Measurements from ENCODE around the gene SLC25A33.

The SLC25A33 gene

DNA sequence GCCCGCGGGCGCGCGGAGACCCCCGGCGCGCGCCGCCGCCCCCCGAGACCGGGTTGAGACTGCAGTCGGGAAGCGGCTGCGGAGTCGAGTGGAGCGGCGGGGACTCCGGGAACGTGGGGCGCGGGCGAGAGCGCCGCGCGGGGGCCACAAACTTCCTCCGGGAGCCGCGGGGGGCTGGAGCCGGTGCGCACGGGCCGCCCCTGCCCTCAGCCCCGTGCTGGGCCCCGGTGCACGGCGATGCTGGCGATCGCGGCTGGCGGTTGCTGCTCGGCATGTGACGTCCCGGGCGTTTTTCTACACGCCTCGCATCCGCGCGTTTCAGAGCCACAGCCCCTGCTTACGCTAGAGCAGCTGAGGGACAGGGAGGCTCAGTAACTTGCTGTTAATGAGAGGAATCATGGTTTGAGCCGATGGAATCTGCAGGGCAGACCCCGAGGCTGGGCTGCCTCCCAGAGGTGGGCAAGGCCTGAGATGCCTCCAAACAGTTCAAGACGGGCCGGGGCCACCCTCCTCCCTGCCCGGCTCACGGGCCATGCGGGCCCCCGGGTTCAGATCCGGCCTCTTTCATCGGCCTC is 50.0 kb downstream of the SLC25A33 start:
- DNase-seq, result peak; percentile 33

GRCh38 chr1:9589719-9590157 is 50.5 kb downstream of the SLC25A33 start:
- no peak for DNase-seq

GRCh38 chr1:9590201-9590600 is 50.9 kb downstream of the SLC25A33 start:
- no peak for DNase-seq

- DNase-seq, result no peak
These were observed 51.8 kb downstream of the SLC25A33 start for GRCh38 chr1:9590945-9591668.

DNA sequence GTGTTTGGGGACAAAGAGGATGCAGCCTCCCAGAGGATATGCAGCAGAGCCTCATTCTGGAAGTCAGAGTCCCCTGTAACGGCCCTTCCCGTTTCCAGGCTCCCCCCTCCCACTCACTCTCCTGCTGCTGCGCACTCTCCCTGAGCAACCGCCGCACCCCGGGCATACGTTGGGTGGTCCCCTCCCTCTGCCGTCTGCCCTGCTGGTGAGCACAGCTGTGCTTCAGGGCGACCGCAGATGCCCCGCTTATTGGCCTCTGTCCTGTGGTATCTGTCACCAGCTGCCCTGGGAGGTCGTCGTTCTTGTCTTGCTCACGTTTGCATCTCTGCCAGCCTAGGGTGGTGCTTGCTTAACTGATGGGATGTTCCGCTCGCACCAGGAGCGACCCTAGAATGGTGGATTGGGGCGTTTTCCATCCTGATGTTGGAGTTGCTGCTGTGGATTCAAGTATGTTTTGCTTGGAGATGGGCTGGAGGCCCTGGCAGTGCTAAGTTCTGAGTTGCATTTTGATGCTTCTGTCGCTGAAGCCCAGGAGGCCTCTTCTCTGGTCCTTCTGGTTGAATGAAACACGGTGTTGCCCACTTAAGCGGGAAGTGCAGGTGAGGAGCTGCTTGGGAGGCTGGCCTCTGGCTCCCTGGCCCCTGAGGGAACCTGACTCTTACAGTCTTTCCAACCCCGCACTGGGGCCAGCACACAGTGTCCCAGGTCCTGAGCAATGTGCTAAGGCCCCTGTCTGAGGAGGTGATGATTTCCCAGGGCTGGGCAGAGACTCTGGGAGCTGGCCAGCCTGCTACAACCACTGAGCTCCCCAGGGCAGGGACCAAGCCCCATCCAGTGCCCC is 52.6 kb downstream of the SLC25A33 start:
- DNase-seq, result no peak

GRCh38 chr1:9592510-9593075 is 53.3 kb downstream of the SLC25A33 start:
- DNase-seq, result no peak

- DNase-seq, result no peak
These were observed 53.9 kb downstream of the SLC25A33 start for GRCh38 chr1:9593147-9593491.

- peak; percentile 13 for DNase-seq
These were observed 54.5 kb downstream of the SLC25A33 start for GRCh38 chr1:9593492-9594465.

DNA sequence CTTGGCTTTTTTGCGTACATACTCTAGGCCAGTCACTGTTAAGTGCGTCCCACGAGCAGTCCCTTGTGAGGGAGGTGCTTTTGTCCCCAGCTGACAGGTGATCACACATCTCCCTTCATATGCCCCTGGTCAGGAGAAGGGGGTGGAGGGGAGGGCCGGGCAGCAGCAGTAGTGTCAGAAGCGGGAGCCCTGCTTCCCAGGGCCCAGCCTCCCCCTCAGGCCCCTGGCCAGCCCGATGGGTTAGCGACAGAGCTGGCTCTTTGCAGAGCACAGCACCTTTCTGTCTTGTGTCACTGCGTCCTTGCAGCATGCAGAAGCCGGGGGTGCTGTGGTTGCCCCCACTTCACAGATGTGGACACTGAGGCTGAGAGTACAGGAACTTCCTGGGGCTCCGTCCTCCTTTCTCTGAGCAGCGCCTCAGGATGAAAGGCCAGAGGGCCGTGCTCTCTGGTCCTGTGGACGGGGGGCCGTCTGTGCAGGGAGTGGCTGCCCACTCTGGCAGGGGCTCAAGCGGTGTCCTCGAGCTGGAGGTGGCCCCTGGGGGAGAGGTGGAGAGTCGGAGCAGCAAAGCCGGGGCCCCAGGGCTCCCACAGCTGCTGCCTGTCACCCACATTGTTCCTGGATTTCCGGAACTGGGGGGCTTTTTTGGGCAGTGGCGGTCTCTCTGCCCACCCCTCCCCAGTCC is 55.3 kb downstream of the SLC25A33 start:
- DNase-seq, result no peak

- DNase-seq, result no peak
These were observed 56.1 kb downstream of the SLC25A33 start for GRCh38 chr1:9595156-9595967.

DNA sequence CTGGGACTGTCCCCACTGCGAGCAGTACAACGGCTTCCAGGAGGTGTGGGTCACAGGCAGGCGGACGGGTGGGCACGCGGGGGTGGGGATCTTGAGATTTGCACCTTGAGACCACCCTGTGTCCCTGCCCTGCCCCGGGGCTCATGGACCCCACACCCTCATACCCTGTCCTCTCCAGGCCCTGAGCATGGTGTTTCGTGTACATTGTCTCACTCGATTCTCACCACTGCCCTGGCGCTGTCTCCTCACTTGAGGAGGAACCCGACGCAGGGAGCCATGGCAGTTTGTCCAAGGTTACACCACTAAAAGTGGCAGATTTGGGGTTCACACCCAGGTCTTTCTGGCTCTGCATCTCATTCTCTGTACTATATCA is 56.7 kb downstream of the SLC25A33 start:
- DNase-seq, result no peak

DNA sequence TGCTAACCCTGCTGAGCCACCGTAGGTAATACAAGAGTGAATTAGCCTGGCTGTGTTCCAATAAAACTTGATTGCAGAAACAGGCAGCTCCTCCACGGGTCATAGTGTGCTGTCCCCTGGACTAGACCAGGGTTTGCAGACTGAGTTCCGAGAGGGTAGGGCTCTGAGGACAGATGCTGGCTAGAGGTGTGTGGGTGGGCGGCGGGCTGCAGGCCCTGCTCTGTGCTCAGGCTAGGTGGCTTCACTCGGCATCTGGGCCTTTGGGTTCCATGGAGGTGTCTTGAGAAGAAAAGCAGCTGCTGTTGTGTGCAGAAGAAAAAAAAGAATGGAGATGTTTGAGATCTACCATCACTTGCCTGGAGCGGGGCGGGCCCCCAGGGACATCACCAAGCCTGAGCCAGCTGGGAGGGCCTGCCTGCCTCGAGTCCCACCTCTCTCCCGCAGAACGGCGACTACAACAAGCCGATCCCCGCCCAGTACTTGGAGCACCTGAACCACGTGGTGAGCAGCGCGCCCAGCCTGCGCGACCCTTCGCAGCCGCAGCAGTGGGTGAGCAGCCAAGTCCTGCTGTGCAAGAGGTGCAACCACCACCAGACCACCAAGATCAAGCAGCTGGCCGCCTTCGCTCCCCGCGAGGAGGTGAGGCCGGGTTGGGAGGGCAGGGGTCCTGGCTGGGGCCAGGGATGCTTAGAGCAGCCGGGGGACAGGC is 57.3 kb downstream of the SLC25A33 start:
- DNase-seq, result no peak

GRCh38 chr1:9597361-9598315 is 58.4 kb downstream of the SLC25A33 start:
- DNase-seq, result no peak

DNA sequence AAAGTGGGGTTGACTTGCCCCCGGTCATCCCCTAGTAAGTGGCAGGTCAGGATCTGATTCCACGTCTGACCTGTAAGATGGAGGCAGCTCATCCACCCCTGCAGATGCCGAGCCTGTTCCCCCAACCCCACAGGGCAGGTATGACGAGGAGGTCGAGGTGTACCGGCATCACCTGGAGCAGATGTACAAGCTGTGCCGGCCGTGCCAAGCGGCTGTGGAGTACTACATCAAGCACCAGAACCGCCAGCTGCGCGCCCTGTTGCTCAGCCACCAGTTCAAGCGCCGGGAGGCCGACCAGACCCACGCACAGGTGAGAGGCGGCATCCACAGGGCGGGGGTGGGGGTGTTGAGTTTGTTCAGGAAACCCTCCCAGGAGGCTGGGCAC is 59.0 kb downstream of the SLC25A33 start:
- DNase-seq, result no peak

DNA sequence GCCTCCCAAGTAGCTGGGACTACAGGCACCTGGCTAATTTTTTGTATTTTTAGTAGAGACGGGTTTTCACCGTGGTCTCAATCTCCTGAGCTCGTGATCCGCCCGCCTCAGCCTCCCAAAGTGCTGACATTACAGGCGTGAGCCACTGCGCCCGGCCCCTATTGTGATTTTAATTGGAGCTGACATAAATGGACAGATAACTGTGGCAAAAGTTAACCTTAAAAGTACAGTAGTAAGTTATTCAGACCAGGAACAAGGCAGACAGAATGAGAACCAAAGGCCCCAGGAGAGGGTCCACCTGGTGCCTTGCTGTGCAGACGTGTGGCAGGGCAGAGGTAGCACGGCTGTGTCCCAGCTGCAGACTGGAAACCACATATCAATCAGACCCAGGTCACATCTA is 60.5 kb downstream of the SLC25A33 start:
- DNase-seq, result no peak

DNA sequence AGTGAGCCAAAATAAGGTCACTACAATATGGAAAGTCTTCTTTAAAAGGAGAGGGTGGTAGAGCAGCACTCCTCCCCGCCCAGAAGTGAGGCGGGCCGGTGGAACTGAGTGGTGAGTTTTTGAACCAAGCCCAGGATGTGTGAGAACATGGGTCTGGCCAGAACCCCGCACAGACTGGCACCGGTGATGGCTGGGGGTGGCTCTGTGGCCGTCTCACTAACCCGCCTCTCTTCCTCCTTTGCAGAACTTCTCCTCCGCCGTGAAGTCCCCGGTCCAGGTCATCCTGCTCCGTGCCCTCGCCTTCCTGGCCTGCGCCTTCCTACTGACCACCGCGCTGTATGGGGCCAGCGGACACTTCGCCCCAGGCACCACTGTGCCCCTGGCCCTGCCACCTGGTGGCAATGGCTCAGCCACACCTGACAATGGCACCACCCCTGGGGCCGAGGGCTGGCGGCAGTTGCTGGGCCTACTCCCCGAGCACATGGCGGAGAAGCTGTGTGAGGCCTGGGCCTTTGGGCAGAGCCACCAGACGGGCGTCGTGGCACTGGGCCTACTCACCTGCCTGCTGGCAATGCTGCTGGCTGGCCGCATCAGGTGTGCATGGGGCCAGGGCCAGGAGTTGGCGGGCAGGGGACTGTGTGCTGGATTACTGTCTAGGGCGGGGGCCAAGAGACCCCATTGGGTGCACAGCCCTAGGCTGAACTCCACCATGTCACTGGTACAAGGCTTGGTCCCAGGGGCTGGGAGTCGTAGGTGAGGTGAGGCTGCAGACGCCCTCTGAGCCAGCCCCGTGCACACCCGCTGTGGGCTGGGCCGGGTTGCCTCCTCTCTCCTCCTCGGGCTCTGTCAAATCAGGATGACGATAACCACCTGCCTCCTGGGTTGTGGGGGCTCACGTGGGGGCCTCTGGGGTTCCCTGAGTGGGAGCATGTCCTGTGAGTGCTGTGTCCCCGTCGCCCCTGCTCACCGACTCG is 61.9 kb downstream of the SLC25A33 start:
- no peak for DNase-seq

GRCh38 chr1:9601942-9602793 is 62.9 kb downstream of the SLC25A33 start:
- DNase-seq, result no peak

Data from stimulated activated naive CD4-positive, alpha-beta T cell treated with Interleukin-2 at 50 U/mL for 16 hours (primary cell).